ENCODE data around the gene NQO1.

- no peak for TF ChIP-seq EZH2 (IDR thresholded peaks at IDR 0.05; ENCODE audit: low read length)
- TF ChIP-seq CTCF (optimal IDR thresholded peaks at IDR 0.05 in 1 of 3, IDR thresholded peaks at IDR 0.05 in 1 of 3, conservative IDR thresholded peaks at IDR 0.05 in 1 of 3; ENCODE audit: extremely low read depth in 1 of 3, insufficient read depth in 2 of 3, low read length in 3 of 3) = no peak
Measured at GRCh38 chr16:69747115-69747514, 20.8 kb upstream of the NQO1 start.
